ENCODE results near the gene PTPRJ.

PTPRJ gene

DNA sequence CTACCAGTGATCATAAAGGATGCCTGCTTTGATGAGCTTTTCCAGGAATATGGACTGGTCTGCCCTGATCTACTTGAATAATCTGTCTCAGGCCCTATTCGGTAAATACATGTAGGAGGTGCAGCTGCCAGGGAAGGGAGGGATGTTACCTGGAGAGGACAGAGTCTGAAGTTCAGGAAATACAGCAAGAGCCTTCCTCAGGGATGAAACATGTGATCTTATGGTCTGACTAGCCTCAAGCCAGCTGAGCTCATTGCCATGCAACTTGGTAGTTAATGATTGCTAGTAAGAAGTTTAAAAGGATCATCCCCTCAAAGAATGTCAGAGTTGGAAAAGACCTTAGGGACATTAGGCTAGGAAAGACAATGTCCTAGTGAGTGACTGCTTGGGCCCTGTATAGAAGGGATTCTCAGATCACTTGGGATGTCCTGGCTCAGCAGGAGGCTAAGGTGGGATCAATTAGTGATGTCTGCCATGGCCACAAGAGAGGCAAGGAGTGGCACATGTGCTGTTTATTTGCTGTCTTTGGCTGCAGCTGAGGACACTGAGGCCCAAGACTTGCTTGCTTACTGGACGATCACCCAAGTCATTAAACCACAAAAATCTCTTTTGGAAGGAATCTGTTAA lies 18.5 kb downstream of the PTPRJ start:
- TF ChIP-seq, protein P1, sequence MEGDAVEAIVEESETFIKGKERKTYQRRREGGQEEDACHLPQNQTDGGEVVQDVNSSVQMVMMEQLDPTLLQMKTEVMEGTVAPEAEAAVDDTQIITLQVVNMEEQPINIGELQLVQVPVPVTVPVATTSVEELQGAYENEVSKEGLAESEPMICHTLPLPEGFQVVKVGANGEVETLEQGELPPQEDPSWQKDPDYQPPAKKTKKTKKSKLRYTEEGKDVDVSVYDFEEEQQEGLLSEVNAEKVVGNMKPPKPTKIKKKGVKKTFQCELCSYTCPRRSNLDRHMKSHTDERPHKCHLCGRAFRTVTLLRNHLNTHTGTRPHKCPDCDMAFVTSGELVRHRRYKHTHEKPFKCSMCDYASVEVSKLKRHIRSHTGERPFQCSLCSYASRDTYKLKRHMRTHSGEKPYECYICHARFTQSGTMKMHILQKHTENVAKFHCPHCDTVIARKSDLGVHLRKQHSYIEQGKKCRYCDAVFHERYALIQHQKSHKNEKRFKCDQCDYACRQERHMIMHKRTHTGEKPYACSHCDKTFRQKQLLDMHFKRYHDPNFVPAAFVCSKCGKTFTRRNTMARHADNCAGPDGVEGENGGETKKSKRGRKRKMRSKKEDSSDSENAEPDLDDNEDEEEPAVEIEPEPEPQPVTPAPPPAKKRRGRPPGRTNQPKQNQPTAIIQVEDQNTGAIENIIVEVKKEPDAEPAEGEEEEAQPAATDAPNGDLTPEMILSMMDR (IDR thresholded peaks at IDR 0.05; ENCODE audit: low read depth, low read length): no peak
- H3K4me3 ChIP-seq (ENCODE audit: low read depth, low read length): no peak overlapping the region

DNA sequence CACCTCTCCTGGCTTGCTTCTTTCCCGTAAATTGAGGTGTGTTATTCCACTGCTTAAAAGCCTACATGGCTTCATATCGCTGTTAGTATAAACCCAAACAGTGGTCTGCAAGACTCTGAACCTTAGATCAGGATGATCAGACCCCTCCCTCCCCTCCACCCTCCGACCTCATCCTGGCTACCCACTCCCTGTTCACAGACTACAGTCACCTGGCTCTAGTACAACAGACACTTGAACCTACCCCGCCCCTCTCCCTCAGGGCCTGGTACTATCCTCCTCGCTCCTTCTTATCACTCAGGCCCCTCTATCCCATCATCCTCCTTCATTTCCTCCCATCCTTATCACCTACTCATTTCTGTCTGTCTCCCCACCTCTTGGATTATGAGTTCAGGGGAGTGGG lies 20.1 kb downstream of the PTPRJ start:
- no peak overlapping the region for H3K4me3 ChIP-seq (ENCODE audit: low read depth, low read length)
- TF ChIP-seq, protein P1 (IDR thresholded peaks at IDR 0.05; ENCODE audit: low read depth, low read length): no peak

DNA sequence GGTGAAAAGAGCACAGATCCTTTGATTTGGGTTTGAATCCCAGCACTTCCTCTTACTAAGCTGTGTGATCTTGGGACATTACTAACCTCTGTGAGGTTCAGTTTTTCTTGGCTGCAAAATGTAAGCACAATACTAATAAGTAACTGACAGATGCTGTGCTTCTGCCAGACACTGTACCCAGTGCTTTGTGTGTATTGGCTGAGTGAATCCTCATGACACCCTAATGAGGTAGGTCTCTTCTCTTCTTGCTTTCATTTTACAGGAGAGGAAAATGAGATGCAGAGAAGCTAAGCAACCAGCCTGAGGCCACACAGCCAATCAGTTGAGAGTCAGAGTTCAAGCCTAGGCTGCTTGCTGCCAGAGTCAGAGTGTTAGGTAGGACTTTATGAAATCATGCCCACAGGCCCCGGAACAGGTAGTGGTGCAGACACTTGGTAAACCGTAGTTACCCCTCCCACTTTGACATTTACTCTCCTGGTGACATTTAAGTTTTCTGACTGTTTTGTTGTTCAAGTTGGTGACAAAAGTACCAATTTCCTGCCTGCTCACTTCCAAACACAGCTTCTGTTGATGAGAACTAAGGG lies 21.2 kb downstream of the PTPRJ start:
- no peak overlapping the region for H3K4me3 ChIP-seq (ENCODE audit: low read depth, low read length)

DNA sequence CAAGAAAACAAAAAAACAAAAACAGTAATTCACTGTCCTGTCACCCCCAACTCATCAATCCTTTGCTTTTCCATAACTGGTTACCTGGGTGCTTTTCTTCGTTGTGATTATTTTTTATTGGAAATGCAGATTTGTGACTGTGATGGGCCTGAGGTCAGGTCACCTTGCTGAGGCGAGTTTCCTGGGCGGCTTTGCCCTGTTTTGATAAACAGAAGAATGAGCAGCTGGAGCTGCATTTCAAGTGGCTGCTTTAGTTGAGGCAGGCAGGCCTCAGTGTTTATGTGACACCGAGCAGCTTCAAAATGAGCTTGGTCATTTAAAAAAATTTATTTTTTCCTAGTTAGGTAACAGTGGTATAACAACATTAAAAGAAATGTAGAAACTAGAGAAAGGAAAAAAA lies 22.2 kb downstream of the PTPRJ start:
- TF ChIP-seq, protein P1 (IDR thresholded peaks at IDR 0.05; ENCODE audit: low read depth, low read length): no peak
- no peak overlapping the region for H3K4me3 ChIP-seq (ENCODE audit: low read depth, low read length)

More for the DNA sequence above, 21.2 kb downstream of the PTPRJ start:
- TF ChIP-seq, protein P1 (IDR thresholded peaks at IDR 0.05; ENCODE audit: low read depth, low read length): no peak

DNA sequence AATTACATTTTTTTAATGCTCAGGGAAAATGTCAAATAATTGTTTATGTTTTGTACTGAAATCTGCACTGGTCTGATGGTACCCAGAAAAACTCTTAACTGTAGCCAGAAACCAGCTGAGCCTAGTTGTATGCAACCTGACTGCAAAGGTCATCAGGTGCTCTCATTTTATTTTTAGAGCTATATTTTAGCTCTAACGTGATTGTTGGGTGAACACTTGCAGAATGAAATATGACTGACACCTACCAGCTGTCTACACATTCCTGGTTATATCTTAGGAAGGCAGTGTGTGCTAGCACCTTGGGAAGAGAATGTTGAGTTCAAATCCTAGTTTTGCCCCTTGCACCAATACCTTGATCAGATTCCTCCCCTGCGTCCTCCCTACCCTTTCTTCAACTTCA lies 23.6 kb downstream of the PTPRJ start:
- TF ChIP-seq, protein P1 (IDR thresholded peaks at IDR 0.05; ENCODE audit: low read depth, low read length): no peak
- no peak overlapping the region for H3K4me3 ChIP-seq (ENCODE audit: low read depth, low read length)

DNA sequence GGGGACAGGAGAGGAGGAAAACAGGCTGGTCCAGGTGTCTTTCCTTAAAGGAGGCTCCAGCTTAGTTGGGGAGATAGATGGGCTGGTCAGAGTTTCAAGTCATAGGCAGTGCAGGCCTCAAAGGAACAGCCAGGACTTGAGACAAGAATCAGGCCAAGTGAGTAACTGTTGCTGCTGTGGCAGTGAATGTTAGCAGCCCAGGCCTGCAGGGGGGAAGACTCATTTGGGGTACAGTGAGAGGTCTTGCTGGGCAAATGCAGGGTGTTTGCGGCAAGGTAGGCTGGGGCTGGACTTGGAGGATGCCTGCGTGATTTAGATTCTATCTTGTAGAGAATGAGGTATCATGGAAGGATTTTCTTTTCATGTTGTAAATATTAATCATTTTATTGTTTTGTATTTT lies 24.1 kb downstream of the PTPRJ start:
- no peak overlapping the region for H3K4me3 ChIP-seq (ENCODE audit: low read depth, low read length)
- TF ChIP-seq, protein P1 (IDR thresholded peaks at IDR 0.05; ENCODE audit: low read depth, low read length): no peak

DNA sequence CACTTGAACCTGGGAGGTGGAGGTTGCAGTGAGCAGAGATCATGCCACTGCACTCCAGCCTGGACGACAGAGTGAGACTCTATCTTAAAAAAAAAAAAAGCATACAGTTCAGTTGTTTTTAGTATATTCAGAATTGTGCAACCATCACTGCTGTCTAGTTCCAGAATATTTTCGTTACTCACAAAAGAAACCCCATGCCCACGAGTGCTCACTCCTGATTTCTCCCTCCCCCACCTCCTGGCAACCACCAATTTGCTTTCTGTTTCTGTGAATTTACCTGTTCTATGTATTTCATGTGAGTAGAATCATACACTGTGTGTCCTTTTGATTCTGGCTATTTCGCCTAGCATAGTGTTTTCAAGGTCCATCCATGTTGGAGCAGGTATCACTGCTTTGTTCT lies 24.8 kb downstream of the PTPRJ start:
- H3K4me3 ChIP-seq (ENCODE audit: low read depth, low read length): no peak overlapping the region
- TF ChIP-seq, protein P1 (IDR thresholded peaks at IDR 0.05; ENCODE audit: low read depth, low read length): no peak
